Astrocyte (in vitro differentiated cells and primary cell): ENCODE measurements around the gene DCC. TPM values are rescaled to one million over a fixed set of nuclear protein-coding genes. Genes with fewer than 3 reads are reported as not detected.
A peak's percentile ranks its signal among the peaks of the same experiment; 100 is the strongest.

Experiments
- DNase-seq: peaks from one replicate; pipeline ENCODE4 v3.0.0-alpha.2; 2010; ENCODE audit warnings: low read depth
- FAIRE-seq: peaks from 2 replicates; lab custom pipeline; 2011; peaks lifted over from hg19 to GRCh38; lab: Jason Lieb, UNC
- H2AFZ ChIP-seq: 2 replicates; pipeline ENCODE4 v1.6.0; 2012; ENCODE audit warnings: low read depth, low read length, inconsistent platforms
- H3K27ac ChIP-seq: 2 replicates; pipeline ENCODE4 v1.5.1; 2011; ENCODE audit warnings: low read depth, low read length, inconsistent platforms
- H3K27me3 ChIP-seq: 2 replicates; pipeline ENCODE4 v1.6.0; 2011; ENCODE audit warnings: low read length, inconsistent platforms; ENCODE audit not compliant: insufficient read depth
- H3K36me3 ChIP-seq: 2 replicates; pipeline ENCODE4 v1.5.1; 2011; ENCODE audit warnings: low read length, inconsistent platforms; ENCODE audit not compliant: insufficient read depth
- H3K4me1 ChIP-seq: 2 replicates; pipeline ENCODE4 v1.5.1; 2011; ENCODE audit warnings: low read length, inconsistent platforms; ENCODE audit not compliant: insufficient read depth
- H3K4me2 ChIP-seq: 2 replicates; pipeline ENCODE4 v1.6.0; 2012; ENCODE audit warnings: low read length, inconsistent platforms
- H3K4me3 ChIP-seq: 2 replicates; pipeline ENCODE4 v1.5.1; 2011; ENCODE audit warnings: low read depth, mild to moderate bottlenecking, low read length, inconsistent platforms; ENCODE audit not compliant: insufficient read depth
- H3K79me2 ChIP-seq: 2 replicates; pipeline ENCODE4 v1.6.0; 2012; ENCODE audit warnings: mild to moderate bottlenecking, low read length, inconsistent platforms; ENCODE audit not compliant: insufficient read depth
- H3K9ac ChIP-seq: 2 replicates; pipeline ENCODE4 v1.6.0; 2012; ENCODE audit warnings: mild to moderate bottlenecking, low read length, inconsistent platforms
- H3K9me3 ChIP-seq: 2 replicates; pipeline ENCODE4 v1.5.1; 2012; ENCODE audit warnings: low read depth, mild to moderate bottlenecking, low read length, inconsistent platforms; ENCODE audit not compliant: insufficient read depth
- H4K20me1 ChIP-seq: 2 replicates; pipeline ENCODE4 v1.6.0; 2012; ENCODE audit warnings: low read length, inconsistent platforms; ENCODE audit not compliant: insufficient read depth
- H3K27ac Mint-ChIP-seq: one replicate; pipeline ENCODE4 v1.8.0; 2021; ENCODE audit warnings: mild to moderate bottlenecking, mixed read lengths; ENCODE audit not compliant: unreplicated experiment
- H3K27me3 Mint-ChIP-seq: one replicate; pipeline ENCODE4 v1.8.0; 2021; ENCODE audit warnings: low read depth, mixed read lengths; ENCODE audit not compliant: unreplicated experiment
- H3K36me3 Mint-ChIP-seq: one replicate; pipeline ENCODE4 v1.8.0; 2021; ENCODE audit warnings: low read depth, mixed read lengths; ENCODE audit not compliant: unreplicated experiment
- H3K4me1 Mint-ChIP-seq: one replicate; pipeline ENCODE4 v1.8.0; 2021; ENCODE audit warnings: low read depth, mixed read lengths; ENCODE audit not compliant: unreplicated experiment
- H3K4me3 Mint-ChIP-seq: one replicate; pipeline ENCODE4 v1.8.0; 2021; ENCODE audit warnings: mild to moderate bottlenecking, moderate library complexity, mixed read lengths; ENCODE audit not compliant: unreplicated experiment
- H3K9me3 Mint-ChIP-seq: one replicate; pipeline ENCODE4 v1.8.0; 2021; ENCODE audit warnings: mild to moderate bottlenecking, mixed read lengths; ENCODE audit not compliant: unreplicated experiment
- CTCF ChIP-seq: IDR thresholded peaks from 2 replicates; pipeline ENCODE4 v1.5.1; 2011; ENCODE audit warnings: low read depth, mild to moderate bottlenecking, inconsistent platforms, low read length, moderate library complexity; ENCODE audit not compliant: insufficient read depth
- EZH2 ChIP-seq: IDR thresholded peaks from 2 replicates; pipeline ENCODE4 v1.6.1; 2012; ENCODE audit warnings: mild to moderate bottlenecking, low read length, inconsistent platforms; ENCODE audit not compliant: insufficient read depth
- total RNA-seq: library from RNA; stranded (reverse); gene quantifications from 2 replicates; pipeline ENCODE4 v1.2.1, GENCODE V29; 2021

Gene DCC
- total RNA-seq, 1 donor from 2014 or later = 2.6 TPM

GRCh38 chr18:52325997-52326396, 14.0 kb upstream of the DCC start:
- Mint-ChIP-seq H3K4me3 (no peak overlapping the region), H3K9me3 (no peaks in the 10 kb centered on the region), H3K27ac (no peak overlapping the region), H3K4me1 (peaks cover 6% of the 10 kb centered on the region), H3K36me3 (no peaks in the 10 kb centered on the region), H3K27me3 (no peaks in the 10 kb centered on the region)
- Histone ChIP-seq H3K27ac (no peak overlapping the region), H3K27me3 (no peaks in the 10 kb centered on the region), H3K4me2 (peak overlapping the region; percentile 30), H3K4me1 (peaks cover 4% of the 10 kb centered on the region), H3K36me3 (no peaks in the 10 kb centered on the region), H2AFZ (no peak overlapping the region), H3K9me3 (no peaks in the 10 kb centered on the region), H3K9ac (no peak overlapping the region), H3K4me3 (no peak overlapping the region), H4K20me1 (no peaks in the 10 kb centered on the region), H3K79me2 (no peaks in the 10 kb centered on the region)
- DNase-seq (peak; percentile 54), FAIRE-seq (no peak)
- TF ChIP-seq CTCF = no peak
- no peak for TF ChIP-seq EZH2

DNA sequence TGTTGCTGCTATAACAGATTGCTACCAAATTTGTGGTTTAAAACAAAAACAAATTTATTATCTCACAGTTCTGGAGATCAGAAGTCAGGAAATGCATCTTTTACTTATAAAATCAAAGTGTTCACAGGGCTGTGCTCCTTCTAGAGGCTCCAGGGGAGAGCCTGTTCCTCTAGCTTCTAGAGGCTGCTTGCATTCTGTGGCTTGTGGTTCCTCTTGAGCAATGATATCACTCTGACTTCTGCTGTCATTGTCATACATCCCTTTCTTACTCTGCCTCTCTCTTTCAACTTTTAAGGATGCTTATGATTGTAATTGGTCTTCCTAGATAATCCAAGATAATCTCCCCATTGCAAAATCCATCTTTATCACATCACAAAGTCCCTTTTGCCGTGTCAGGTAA, 6.1 kb upstream of the DCC start:
- peaks cover 25% of the 10 kb centered on the region for H3K4me1 Mint-ChIP-seq
- Histone ChIP-seq H3K27ac (peak overlapping the region; percentile 23), H3K4me3 (no peak overlapping the region), H3K4me2 (peak overlapping the region; percentile 42), H3K27me3 (no peaks in the 10 kb centered on the region), H3K9ac (no peak overlapping the region), H3K9me3 (no peaks in the 10 kb centered on the region), H2AFZ (no peak overlapping the region), H3K4me1 (peaks cover 3% of the 10 kb centered on the region), H3K79me2 (no peaks in the 10 kb centered on the region), H4K20me1 (no peaks in the 10 kb centered on the region), H3K36me3 (no peaks in the 10 kb centered on the region)
- TF ChIP-seq CTCF (no peak), EZH2 (no peak)
- H3K4me3 Mint-ChIP-seq = no peak overlapping the region
- H3K36me3 Mint-ChIP-seq = no peaks in the 10 kb centered on the region
- FAIRE-seq (no peak), DNase-seq (no peak)
- H3K9me3 Mint-ChIP-seq = peaks cover 2% of the 10 kb centered on the region
- H3K27me3 Mint-ChIP-seq = no peaks in the 10 kb centered on the region
- no peak overlapping the region for H3K27ac Mint-ChIP-seq

- no peak overlapping the region for H3K4me3 Mint-ChIP-seq
- no peaks in the 10 kb centered on the region for H3K36me3 Mint-ChIP-seq
- Histone ChIP-seq H3K27me3 (peaks cover 4% of the 10 kb centered on the region), H3K36me3 (no peaks in the 10 kb centered on the region), H2AFZ (no peak overlapping the region), H3K9ac (no peak overlapping the region), H3K27ac (peak overlapping the region; percentile 23), H4K20me1 (no peaks in the 10 kb centered on the region), H3K79me2 (no peaks in the 10 kb centered on the region), H3K9me3 (no peaks in the 10 kb centered on the region), H3K4me1 (peaks cover 3% of the 10 kb centered on the region), H3K4me2 (peak overlapping the region; percentile 42), H3K4me3 (no peak overlapping the region)
- FAIRE-seq (no peak), DNase-seq (no peak)
- H3K9me3 Mint-ChIP-seq = peaks cover 2% of the 10 kb centered on the region
- TF ChIP-seq EZH2 = no peak
- H3K4me1 Mint-ChIP-seq = peaks cover 25% of the 10 kb centered on the region
- H3K27me3 Mint-ChIP-seq = no peaks in the 10 kb centered on the region
- H3K27ac Mint-ChIP-seq = no peak overlapping the region
Observed at GRCh38 chr18:52334307-52334706, 5.7 kb upstream of the DCC start.
